Tibial nerve (tissue), 4 donors: Measurements from ENCODE around the gene CPS1. TPM values are rescaled to one million over a fixed set of nuclear protein-coding genes. Genes with fewer than 3 reads are reported as not detected.
A peak's percentile ranks its signal among the peaks of the same experiment; 100 is the strongest.

Experiments
- DNase-seq, 2 donors: peaks; one replicate each; pipeline ENCODE4 v3.0.0-alpha.2; 2019; ENCODE audit warnings: low spot score in 2 of 2
- H3K27ac ChIP-seq, 4 donors: fragments of 200-600 bp; sonication (generic) in 3 of 4; one replicate each; pipeline ENCODE4 v1.5.1; 2017 to 2019; ENCODE audit warnings: mild to moderate bottlenecking in 1 of 4
- H3K27me3 ChIP-seq, 2 donors: fragments of 200-600 bp; sonication (generic) in 1 of 2; one replicate each; pipeline versions ENCODE4 v1.5.1 to v1.6.0; 2017 to 2019
- H3K36me3 ChIP-seq, 3 donors: fragments of 200-600 bp; sonication (generic); one replicate each; pipeline ENCODE4 v1.5.1; 2018 to 2019
- H3K4me1 ChIP-seq, 4 donors: fragments of 200-600 bp; sonication (generic) in 3 of 4; one replicate each; pipeline ENCODE4 v1.5.1; 2017 to 2019
- H3K4me3 ChIP-seq, 4 donors: fragments of 200-600 bp; sonication (generic) in 3 of 4; one replicate each; pipeline ENCODE4 v1.5.1; 2017 to 2019; ENCODE audit warnings: mild to moderate bottlenecking in 1 of 4, moderate library complexity in 1 of 4
- H3K9me3 ChIP-seq, 4 donors: fragments of 200-600 bp; sonication (generic) in 3 of 4; one replicate each; pipeline ENCODE4 v1.5.1; 2017 to 2019
- EP300 ChIP-seq, 2 donors: sonication (generic); formaldehyde crosslinking; IDR thresholded peaks; one replicate each; pipeline ENCODE4 v1.6.1; 2017; ENCODE audit warnings: antibody characterized with exemption in 2 of 2, mild to moderate bottlenecking in 1 of 2
- POLR2A ChIP-seq, 2 donors: fragments of 450-650 bp; IDR thresholded peaks; one replicate each; pipeline ENCODE4 v1.6.1; 2017; ENCODE audit warnings: antibody characterized with exemption in 2 of 2, mild to moderate bottlenecking in 2 of 2, moderate library complexity in 2 of 2
- WGBS, 2 donors: methylation state at CpG; one replicate each; pipeline ENCODE4 v1.1.5; 2018; 5-methylcytosine and 5-hydroxymethylcytosine counted together
- total RNA-seq, 4 donors: library from RNA; depleted of rRNA; stranded (reverse); fragments of >200 nt; gene quantifications; one replicate each; pipeline ENCODE4 v1.1.0, GENCODE V29; 2016
- TF ChIP-seq, protein P1 (sequence below), 5 experiments: fragments of 200-600 bp in 3 of 5; fragments of 450-650 bp in 2 of 5; sonication (generic) in 3 of 5; IDR thresholded peaks; one replicate each; pipeline ENCODE4 v1.5.1; 2016 to 2019; ENCODE audit warnings: antibody characterized with exemption in 5 of 5, mild to moderate bottlenecking in 3 of 5, moderate library complexity in 2 of 5

Gene CPS1
- total RNA-seq, 4 donors from 2014 or later, result 5.9 to 15.1 (median 7.7) TPM

DNA sequence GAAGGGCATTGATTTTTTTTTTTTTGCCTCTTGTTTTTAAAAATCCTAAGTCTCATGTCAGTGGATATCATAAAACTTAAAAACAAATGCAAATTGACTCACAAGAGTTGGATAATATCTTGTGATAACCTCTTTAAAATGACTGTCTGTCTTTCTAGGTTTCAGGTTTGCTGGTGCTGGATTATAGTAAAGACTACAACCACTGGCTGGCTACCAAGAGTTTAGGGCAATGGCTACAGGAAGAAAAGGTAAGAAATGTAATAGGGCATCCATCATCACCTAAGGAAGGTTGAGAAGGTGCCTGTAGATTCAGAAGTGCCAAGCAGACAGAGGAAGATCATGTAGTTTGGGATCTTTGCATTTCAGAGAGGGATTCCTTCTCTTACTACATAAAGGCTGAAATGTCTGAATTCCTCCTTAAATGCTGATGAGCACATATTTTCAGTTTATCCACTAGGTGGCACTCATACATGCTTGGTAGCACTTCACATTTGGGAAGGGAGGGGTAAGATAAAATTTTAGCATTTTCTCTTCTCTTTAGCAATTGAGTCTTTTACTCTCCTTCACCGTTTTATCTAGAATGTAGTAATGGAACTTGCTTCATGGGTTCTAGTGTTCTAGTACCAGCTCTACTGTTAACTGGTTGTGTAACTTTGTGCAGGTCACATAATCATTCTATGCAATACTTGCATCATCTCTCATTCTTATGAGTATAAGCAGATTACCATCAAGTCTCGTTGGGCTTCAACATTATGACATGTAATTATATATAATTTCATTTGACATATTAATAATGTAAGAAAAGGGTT, 21.1 kb downstream of the CPS1 start:
- no peaks in the 10 kb centered on the region for H3K9me3 ChIP-seq
- peaks cover 0 to 1% (median 0%) of the 10 kb centered on the region in 3 donors for H3K36me3 ChIP-seq
- H3K4me1 ChIP-seq, result no peaks in the 10 kb centered on the region
- WGBS, 2 donors, result 29 to 37% methylated on average over 2 of the region's 2 CpGs
- no peak for DNase-seq
- no peak for TF ChIP-seq POLR2A (IDR thresholded peaks at IDR 0.05)
- TF ChIP-seq, protein P1, sequence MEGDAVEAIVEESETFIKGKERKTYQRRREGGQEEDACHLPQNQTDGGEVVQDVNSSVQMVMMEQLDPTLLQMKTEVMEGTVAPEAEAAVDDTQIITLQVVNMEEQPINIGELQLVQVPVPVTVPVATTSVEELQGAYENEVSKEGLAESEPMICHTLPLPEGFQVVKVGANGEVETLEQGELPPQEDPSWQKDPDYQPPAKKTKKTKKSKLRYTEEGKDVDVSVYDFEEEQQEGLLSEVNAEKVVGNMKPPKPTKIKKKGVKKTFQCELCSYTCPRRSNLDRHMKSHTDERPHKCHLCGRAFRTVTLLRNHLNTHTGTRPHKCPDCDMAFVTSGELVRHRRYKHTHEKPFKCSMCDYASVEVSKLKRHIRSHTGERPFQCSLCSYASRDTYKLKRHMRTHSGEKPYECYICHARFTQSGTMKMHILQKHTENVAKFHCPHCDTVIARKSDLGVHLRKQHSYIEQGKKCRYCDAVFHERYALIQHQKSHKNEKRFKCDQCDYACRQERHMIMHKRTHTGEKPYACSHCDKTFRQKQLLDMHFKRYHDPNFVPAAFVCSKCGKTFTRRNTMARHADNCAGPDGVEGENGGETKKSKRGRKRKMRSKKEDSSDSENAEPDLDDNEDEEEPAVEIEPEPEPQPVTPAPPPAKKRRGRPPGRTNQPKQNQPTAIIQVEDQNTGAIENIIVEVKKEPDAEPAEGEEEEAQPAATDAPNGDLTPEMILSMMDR (IDR thresholded peaks at IDR 0.05), result peak; percentile 46 to 70 (median 64)
- TF ChIP-seq EP300 (IDR thresholded peaks at IDR 0.05), result no peak
- no peak overlapping the region for H3K4me3 ChIP-seq
- no peaks in the 10 kb centered on the region for H3K27me3 ChIP-seq
- H3K27ac ChIP-seq, result no peak overlapping the region

DNA sequence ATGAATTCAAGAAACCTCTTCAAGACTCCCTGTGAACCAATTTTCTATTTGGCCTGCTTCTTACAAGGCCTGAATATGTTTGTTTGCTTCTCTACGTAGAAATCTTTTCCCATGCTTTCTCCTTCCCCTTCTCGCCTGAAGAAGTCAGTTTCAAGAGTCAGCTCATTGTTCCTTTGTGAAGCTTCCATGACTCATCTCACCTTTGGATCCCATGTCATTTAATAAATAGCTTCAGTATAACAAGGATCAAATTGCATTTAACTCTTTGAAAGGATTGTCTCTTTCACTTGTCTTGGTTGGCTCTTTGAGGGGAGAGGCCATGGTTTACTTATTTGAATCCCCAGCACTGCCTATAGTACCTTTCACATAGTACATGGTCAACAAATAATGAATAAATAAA, 28.4 kb downstream of the CPS1 start:
- Histone ChIP-seq H3K36me3 (peaks cover 0 to 6% (median 0%) of the 10 kb centered on the region in 3 donors), H3K4me1 (no peaks in the 10 kb centered on the region), H3K27me3 (no peaks in the 10 kb centered on the region), H3K9me3 (no peaks in the 10 kb centered on the region), H3K4me3 (no peak overlapping the region), H3K27ac (no peak overlapping the region)
- WGBS, 2 donors, result 40 to 48% methylated on average over 2 of the region's 2 CpGs
- no peak for TF ChIP-seq EP300 (IDR thresholded peaks at IDR 0.05)
- TF ChIP-seq POLR2A (IDR thresholded peaks at IDR 0.05), result no peak
- TF ChIP-seq, protein P1 (IDR thresholded peaks at IDR 0.05), result no peak
- DNase-seq, result no peak

DNA sequence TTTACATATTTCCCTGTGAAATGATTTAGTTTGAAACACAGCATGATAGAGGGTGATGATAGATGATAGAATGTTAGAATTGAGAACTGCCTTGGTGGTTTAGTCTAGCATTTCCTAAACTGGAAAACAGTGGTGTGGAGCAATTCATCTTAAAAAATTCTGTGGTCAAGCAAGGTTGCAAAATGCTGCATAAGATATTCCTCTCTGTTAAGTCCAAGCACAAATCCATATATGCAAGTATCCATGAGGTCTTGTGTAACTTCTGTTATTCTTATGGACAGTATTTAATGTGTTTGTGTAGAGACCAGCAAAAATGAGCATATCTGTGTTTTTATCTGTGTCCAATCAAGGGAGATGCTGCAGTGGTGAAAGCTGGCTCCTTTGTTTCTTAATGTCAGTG, 30.0 kb downstream of the CPS1 start:
- no peak overlapping the region for H3K4me3 ChIP-seq
- H3K4me1 ChIP-seq, result no peaks in the 10 kb centered on the region
- no peak for DNase-seq
- H3K27ac ChIP-seq, result no peak overlapping the region
- no peaks in the 10 kb centered on the region for H3K9me3 ChIP-seq
- TF ChIP-seq EP300 (IDR thresholded peaks at IDR 0.05) (no peak), POLR2A (IDR thresholded peaks at IDR 0.05) (no peak)
- TF ChIP-seq, protein P1 (IDR thresholded peaks at IDR 0.05), result no peak
- H3K36me3 ChIP-seq, result peaks cover 0 to 6% (median 0%) of the 10 kb centered on the region in 3 donors
- no peaks in the 10 kb centered on the region for H3K27me3 ChIP-seq

DNA sequence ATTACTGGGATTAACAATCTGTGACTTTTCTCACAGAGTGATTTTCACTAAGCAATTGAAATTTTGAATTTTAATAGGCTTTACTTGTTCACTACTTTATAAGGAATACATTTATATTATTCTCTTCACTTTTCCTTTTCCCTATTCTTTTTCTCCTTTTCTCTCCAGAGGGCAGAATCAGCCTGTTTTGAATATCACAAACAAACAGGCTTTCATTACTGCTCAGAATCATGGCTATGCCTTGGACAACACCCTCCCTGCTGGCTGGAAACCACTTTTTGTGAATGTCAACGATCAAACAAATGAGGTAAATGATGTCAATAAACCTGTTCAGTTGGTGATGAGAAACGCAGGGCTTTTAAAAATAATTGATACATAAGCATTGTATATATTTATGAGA, 35.3 kb downstream of the CPS1 start:
- Histone ChIP-seq H3K4me3 (no peak overlapping the region), H3K27ac (no peak overlapping the region), H3K27me3 (no peaks in the 10 kb centered on the region), H3K9me3 (no peaks in the 10 kb centered on the region), H3K36me3 (no peaks in the 10 kb centered on the region), H3K4me1 (no peaks in the 10 kb centered on the region)
- DNase-seq, result no peak
- 51 to 57% methylated on average over 2 of the region's 2 CpGs for WGBS, 2 donors
- TF ChIP-seq, protein P1 (IDR thresholded peaks at IDR 0.05), result no peak
- TF ChIP-seq POLR2A (IDR thresholded peaks at IDR 0.05) (no peak), EP300 (IDR thresholded peaks at IDR 0.05) (no peak)

DNA sequence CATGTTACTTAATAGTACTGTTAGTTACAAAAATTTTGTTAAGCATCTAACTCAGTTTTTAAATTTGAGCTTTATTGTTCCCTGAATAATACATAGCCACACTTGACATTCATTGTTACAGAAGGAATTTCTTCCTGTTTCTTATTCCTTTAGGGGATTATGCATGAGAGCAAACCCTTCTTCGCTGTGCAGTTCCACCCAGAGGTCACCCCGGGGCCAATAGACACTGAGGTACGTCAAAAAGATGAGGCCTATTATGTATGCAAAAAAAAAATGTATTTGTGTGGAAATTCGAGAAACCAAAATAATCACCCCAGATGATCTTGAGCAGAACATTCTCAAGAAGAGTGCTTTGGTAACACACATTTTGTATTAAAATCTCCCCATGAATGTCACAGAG, 36.3 kb downstream of the CPS1 start:
- Histone ChIP-seq H3K27ac (no peak overlapping the region), H3K27me3 (no peaks in the 10 kb centered on the region), H3K4me3 (no peak overlapping the region), H3K36me3 (no peaks in the 10 kb centered on the region), H3K9me3 (no peaks in the 10 kb centered on the region), H3K4me1 (no peaks in the 10 kb centered on the region)
- 50 to 60% methylated on average over 4 of the region's 4 CpGs for WGBS, 2 donors
- no peak for DNase-seq
- TF ChIP-seq, protein P1 (IDR thresholded peaks at IDR 0.05), result no peak
- no peak for TF ChIP-seq POLR2A (IDR thresholded peaks at IDR 0.05)
- TF ChIP-seq EP300 (IDR thresholded peaks at IDR 0.05), result no peak
